Mesodermal cell (in vitro differentiated cells): ENCODE data around the gene SLF2.

Experiments
- H3K27ac ChIP-seq: 2 replicates; pipeline ENCODE4 v1.7.0; 2013; ENCODE audit warnings: mild to moderate bottlenecking, low read depth, low read length, moderate library complexity; ENCODE audit not compliant: severe bottlenecking
- H3K36me3 ChIP-seq: 2 replicates; pipeline ENCODE4 v1.7.1; 2013; ENCODE audit warnings: mild to moderate bottlenecking, low read length, moderate library complexity; ENCODE audit not compliant: control insufficient read depth, insufficient read depth
- H3K4me1 ChIP-seq: one replicate; pipeline ENCODE4 v1.7.1; 2013; ENCODE audit warnings: mild to moderate bottlenecking, low read length; ENCODE audit not compliant: insufficient read depth, control insufficient read depth, poor library complexity, severe bottlenecking
- H3K4me3 ChIP-seq: 2 replicates; pipeline ENCODE4 v1.7.0; 2013; ENCODE audit warnings: low read length, control low read depth, mild to moderate bottlenecking; ENCODE audit not compliant: insufficient read depth, poor library complexity, severe bottlenecking; ENCODE audit errors: extremely low read depth
- H3K9me3 ChIP-seq: 2 replicates; pipeline ENCODE4 v1.7.1; 2013; ENCODE audit warnings: mild to moderate bottlenecking, low read length, moderate library complexity; ENCODE audit not compliant: control insufficient read depth
- WGBS, 2 experiments: methylation state at CpG; one replicate each; pipeline ENCODE4 v1.1.5; 2013; ENCODE audit warnings: missing lambda C conversion rate in 2 of 2; ENCODE audit not compliant: insufficient coverage in 2 of 2; 5-methylcytosine and 5-hydroxymethylcytosine counted together

The SLF2 gene

GRCh38 chr10:101008823-101009423 is 96.2 kb downstream of the SLF2 start:
- H3K4me1 ChIP-seq: peaks cover 30% of the 10 kb centered on the region
- no peak overlapping the region for H3K4me3 ChIP-seq
- no peaks in the 10 kb centered on the region for H3K9me3 ChIP-seq
- peak overlapping the region; percentile 36 for H3K27ac ChIP-seq
- WGBS, 2 experiments: 100% methylated on average over 1 to 3 of the region's 6 CpGs
- peaks cover 36% of the 10 kb centered on the region for H3K36me3 ChIP-seq

- Histone ChIP-seq H3K9me3 (no peaks in the 10 kb centered on the region), H3K36me3 (peaks cover 22% of the 10 kb centered on the region), H3K4me3 (no peak overlapping the region), H3K27ac (no peak overlapping the region), H3K4me1 (peaks cover 37% of the 10 kb centered on the region)
- 98% methylated on average over 7 to 16 of the region's 22 CpGs for WGBS, 2 experiments
Observed at GRCh38 chr10:101010329-101010728, 97.6 kb downstream of the SLF2 start.

- peaks cover 37% of the 10 kb centered on the region for H3K4me1 ChIP-seq
- no peak overlapping the region for H3K27ac ChIP-seq
- WGBS, 2 experiments: 69 to 83% methylated on average over 6 to 19 of the region's 22 CpGs
- no peaks in the 10 kb centered on the region for H3K9me3 ChIP-seq
- no peak overlapping the region for H3K4me3 ChIP-seq
- H3K36me3 ChIP-seq: peaks cover 8% of the 10 kb centered on the region
Observed at GRCh38 chr10:101011517-101012423, 99.0 kb downstream of the SLF2 start.

- Histone ChIP-seq H3K4me3 (no peak overlapping the region), H3K36me3 (no peaks in the 10 kb centered on the region), H3K4me1 (peaks cover 31% of the 10 kb centered on the region), H3K27ac (peak overlapping the region; percentile 29), H3K9me3 (no peaks in the 10 kb centered on the region)
- 32 to 61% methylated on average over 4 to 6 of the region's 14 CpGs for WGBS, 2 experiments
Observed at GRCh38 chr10:101012525-101013364, 100.0 kb downstream of the SLF2 start.

GRCh38 chr10:101013365-101013825 is 100.6 kb downstream of the SLF2 start:
- H3K27ac ChIP-seq: peak overlapping the region; percentile 29
- H3K4me3 ChIP-seq: no peak overlapping the region
- H3K9me3 ChIP-seq: no peaks in the 10 kb centered on the region
- 69 to 71% methylated on average over 9 of the region's 9 CpGs for whole genome bisulfite sequencing, 2 experiments
- H3K36me3 ChIP-seq: no peaks in the 10 kb centered on the region
- peaks cover 29% of the 10 kb centered on the region for H3K4me1 ChIP-seq

- Histone ChIP-seq H3K4me3 (no peak overlapping the region), H3K9me3 (no peaks in the 10 kb centered on the region), H3K27ac (no peak overlapping the region), H3K36me3 (no peaks in the 10 kb centered on the region), H3K4me1 (peaks cover 30% of the 10 kb centered on the region)
- WGBS, 2 experiments: 3 to 13% methylated on average over 4 to 7 of the region's 11 CpGs
Observed at GRCh38 chr10:101014230-101014884, 101.6 kb downstream of the SLF2 start.
